ENCODE results near the gene UNC13A.

- TF ChIP-seq CTCF (IDR thresholded peaks at IDR 0.05; ENCODE audit: control extremely low read depth in 1 of 3, insufficient read depth in 1 of 3, low read depth in 1 of 3, low read length in 3 of 3): no peak
- TF ChIP-seq RBBP5 (IDR thresholded peaks at IDR 0.05; ENCODE audit: borderline replicate concordance, low read depth, low read length): no peak
- no peak for TF ChIP-seq TAF1 (IDR thresholded peaks at IDR 0.05; ENCODE audit: low read depth, low read length)
- no peak for TF ChIP-seq USF2 (IDR thresholded peaks at IDR 0.05; ENCODE audit: low read length)
These were observed 69.8 kb downstream of the UNC13A start for GRCh38 chr19:17618281-17618903.
